Skin of body (tissue), 2 donors: Measurements from ENCODE around the gene RAD51B. TPM values are rescaled to one million over a fixed set of nuclear protein-coding genes. Genes with fewer than 3 reads are reported as not detected.
A peak's percentile ranks its signal among the peaks of the same experiment; 100 is the strongest.
"Not testable (repeated sequence)": the region's sequence is repeated elsewhere in the genome, so short reads cannot be mapped to it uniquely, and the experiment has no call there.

Experiments used
- DNase-seq: peaks from one replicate; lab custom pipeline; 2025; lab: John Stamatoyannopoulos, UW
- total RNA-seq: library from RNA; depleted of rRNA; stranded (reverse); fragments of >200 nt; gene quantifications from one replicate; pipeline ENCODE4 v1.2.3, GENCODE V29; 2014

Gene RAD51B
- 35.1 TPM for total RNA-seq

DNA sequence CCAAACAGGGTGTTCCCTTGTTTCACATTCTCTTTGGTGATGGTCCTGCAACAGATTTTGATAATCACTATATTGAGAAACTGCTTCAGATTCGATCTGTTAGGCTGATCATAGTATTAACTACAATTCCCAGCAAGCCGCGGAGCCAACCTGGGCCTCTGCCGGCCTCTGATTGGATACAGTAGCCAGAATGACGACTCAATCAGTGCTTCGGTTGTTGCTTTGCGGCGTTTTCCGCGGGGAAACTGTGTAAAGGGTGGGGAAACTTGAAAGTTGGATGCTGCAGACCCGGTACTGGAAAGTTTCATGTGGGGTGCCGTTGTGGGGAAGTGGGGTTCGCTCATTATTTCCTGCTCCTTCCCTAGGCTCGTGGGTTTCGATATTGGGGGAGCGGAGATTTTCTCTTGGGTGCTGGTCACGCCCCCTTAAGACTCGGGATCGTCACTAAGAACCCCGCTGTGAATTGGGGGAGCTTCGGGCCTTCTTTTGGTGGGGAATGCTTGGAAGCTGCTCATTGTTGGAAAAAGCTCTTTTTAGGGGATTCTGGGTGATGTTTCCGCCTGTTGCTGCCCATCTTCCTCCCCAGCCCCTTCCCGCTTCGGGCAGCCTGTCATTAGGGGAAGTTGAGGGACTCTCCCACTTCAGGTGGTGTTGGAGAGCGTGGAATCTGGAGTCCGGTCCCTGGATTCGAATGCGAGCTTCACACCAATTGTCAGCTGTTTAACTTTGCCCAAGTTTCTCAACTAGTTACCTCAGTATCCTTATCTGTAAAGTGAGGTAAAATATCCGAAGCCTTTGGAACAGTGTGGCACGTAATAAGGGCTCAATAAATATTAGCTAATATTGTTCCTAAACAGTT lies at the start of gene RAD51B:
TSS of gene RAD51B (plus strand) at position 217 of the 859 bp plus-strand sequence.
- peak; percentile 91 for DNase-seq

- DNase-seq, result no peak
These were observed 45.7 kb upstream of the RAD51B start for GRCh38 chr14:67773844-67774377.

DNA sequence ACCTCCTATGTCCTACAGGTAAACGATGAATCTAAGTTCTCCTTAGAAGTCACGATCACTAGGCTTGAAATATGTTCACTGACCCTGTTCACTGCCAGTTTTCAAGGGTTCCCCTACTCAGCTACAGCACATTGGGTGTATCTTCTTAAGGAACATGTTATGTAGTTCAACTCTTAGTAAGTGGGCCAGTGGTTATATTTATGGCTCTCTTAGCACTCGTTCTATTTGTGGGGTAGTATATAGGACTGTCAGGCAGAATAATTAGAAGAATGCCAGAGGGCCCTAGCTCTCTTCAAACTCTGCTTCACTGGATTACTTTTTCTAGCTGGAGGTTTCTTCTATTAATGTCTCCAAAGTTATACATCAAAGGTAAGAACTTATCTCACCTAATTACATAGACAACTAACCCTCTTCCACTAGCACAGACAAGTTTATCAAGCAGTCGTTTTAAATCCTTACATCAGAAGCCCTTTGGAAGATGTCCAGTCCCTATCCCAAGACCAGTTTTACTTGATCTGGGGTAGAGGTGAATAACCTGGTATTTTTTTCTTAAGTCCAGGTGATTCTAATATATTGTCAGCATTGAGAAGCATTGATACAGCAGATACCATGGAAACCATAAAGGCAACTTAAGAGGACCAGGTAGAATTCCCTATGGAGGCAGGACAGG lies 42.8 kb upstream of the RAD51B start:
- no peak for DNase-seq

- DNase-seq, result no peak
These were observed 40.8 kb upstream of the RAD51B start for GRCh38 chr14:67778792-67779191.

DNA sequence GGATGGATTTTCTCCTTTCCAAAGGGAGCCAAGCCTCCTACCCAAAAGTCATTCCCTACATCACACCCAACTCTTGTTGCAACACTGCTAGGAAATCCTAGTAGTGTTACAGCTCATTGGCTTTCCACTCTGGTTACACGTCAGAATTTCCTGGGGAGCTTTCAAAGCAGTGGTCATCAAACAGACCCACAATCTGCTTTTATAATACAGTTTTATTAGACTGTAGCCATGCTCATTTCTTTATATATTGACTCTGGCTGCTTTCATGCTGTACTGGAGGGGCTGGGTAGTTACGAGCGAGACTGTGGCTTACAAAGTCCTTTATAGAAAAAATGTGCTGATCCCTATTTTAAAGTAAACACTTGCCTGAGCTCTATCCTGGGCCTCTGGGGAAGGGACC lies 37.5 kb upstream of the RAD51B start:
- no peak for DNase-seq

DNA sequence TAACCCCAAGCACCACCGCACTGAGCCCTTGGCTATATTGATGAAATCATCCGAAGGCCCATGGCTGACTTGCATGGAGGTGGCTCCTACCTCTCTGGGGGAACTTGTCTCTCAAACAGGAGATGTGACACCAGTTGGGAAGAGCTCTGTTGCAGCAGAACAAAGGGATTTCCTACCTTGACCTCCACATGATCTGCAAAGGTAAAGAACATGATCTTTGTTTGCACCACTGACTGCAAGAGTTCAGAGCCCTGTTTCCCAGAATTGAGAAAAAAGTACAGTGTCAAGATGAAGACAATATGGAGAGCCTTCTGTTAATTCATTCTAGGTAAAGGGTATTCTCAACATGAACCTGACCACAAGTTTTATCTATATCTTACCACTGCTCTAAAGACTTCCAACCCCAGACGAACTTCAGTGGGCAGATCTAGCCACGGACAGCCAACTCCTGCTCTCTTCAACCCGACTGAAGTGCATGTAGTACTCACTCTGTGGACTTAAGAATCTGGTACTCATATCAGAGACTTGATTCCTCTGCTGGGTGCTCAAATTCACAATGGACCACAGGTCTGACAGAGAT lies 35.2 kb upstream of the RAD51B start:
- no peak for DNase-seq

DNA sequence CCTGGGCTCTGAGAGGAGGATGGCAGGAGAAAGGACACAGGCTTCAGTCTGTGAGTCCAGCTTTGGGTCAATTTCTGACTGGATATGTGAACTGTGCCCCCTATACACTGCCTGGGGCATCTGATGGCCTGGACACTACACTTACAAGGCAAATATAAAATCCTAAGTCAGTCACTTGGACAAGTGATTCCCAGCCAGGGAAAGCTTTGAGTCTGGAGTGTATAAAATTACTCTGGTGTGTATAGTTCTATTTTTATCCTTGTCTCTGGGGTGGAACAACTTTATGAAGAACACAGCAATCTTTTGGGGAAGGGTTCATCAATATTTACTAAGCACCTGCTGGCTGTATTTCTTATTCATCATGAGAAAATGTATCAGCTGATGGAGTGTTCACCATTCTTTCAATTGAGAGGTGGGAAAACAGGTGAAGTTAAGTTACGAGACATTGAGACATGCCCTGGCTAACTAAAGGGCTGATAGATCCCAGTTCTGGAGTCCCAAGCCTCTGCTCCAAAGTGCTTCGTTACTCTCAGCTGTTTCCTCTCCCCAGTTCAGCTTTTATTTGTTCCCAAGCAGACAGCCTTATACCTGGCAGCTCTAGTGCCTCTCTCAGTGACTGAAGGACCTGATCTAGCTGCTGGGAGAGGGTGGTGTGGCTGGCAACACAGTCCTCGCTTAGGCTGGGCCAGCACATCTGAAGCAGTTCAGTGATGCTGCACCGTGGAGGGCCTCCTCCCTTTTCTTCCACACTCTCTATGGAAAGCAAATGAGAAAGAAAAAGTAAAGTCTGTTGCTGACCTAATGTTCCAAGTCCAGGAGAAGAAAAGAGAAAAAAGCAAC lies 34.1 kb upstream of the RAD51B start:
- no peak for DNase-seq

GRCh38 chr14:67787673-67788072 lies 31.9 kb upstream of the RAD51B start:
- DNase-seq, result no peak

GRCh38 chr14:67798731-67799130 lies 20.8 kb upstream of the RAD51B start:
- DNase-seq, result no peak

GRCh38 chr14:67800743-67801142 lies 18.8 kb upstream of the RAD51B start:
- DNase-seq, result no peak

GRCh38 chr14:67806246-67806645 lies 13.3 kb upstream of the RAD51B start:
- DNase-seq, result no peak

DNA sequence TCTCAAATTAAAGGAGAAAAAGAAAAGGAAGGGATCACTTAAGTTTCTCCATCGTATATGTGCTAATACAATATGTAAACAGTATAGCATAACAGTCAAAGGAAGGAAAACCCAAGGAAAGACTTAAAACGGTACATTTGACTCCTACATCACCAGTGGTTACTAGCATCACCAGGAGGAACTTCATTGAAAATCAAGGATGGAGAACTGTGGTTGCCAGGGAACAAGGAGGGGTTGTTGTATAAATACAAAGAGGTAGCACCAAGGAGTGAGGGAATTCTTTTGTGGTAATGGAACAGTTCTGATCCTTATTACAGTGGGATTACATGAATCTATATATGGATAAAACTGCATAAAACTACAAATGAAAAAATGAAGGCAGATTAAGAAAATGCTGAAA lies 4.8 kb upstream of the RAD51B start:
- no peak for DNase-seq

- DNase-seq, result no peak
These were observed 3.9 kb upstream of the RAD51B start for GRCh38 chr14:67815573-67816225.

- peak; percentile 97 for DNase-seq
These were observed 3.1 kb upstream of the RAD51B start, which contains the start of gene ZFYVE26 for GRCh38 chr14:67816326-67817002. Gene ZFYVE26 (minus strand): TSS chr14:67816590. CDS start chr14:67815963, 627 bp downstream.

GRCh38 chr14:67817750-67818438 lies 1.7 kb upstream of the RAD51B start:
- no peak for DNase-seq

DNA sequence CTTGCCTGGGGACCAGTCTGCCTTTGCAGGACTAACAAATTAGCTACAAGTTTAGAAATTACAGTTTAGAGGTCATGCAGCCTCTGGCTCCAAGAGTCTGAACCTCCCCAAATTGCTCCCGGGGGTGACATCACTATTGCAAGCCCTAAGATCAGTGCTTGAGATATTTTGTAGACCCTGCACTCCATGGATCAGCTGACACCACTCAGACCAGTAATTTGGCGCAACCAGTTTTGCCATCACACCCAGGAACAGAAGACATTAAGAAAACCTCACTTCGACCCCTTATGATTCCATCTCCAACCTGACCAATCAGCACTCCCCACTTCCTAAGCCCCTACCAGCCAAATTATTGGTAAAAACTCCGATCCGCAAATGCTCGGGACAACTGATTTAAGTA lies 1.1 kb upstream of the RAD51B start:
- not testable (repeated sequence) for DNase-seq

- peak; percentile 50 for DNase-seq
These were observed 921 bp downstream of the RAD51B start for GRCh38 chr14:67820428-67820971.

GRCh38 chr14:67821121-67821520 lies 1.5 kb downstream of the RAD51B start:
- DNase-seq, result no peak

DNA sequence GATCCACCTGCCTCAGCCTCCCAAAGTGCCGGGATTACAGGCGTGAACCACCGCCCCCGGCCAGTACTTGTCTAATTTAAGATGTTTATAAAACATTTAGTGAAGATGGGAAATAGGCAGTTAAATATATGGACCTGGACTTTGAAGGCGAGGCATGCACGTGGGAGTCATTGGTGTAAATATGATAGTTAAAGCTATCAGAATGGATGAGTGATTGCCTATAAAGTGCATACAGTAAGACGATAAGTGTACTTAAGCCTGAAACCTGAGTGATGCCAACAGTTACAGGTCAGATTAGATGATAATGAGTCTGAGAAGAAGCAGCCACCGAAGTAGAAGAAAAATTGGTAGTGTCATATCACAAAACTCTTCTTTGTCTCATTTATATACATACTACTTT lies 11.5 kb downstream of the RAD51B start:
- no peak for DNase-seq
